ENCODE data around the gene ARSG. TPM values are rescaled to one million over a fixed set of nuclear protein-coding genes. Genes with fewer than 3 reads are reported as not detected.

ARSG gene
- total and polyA plus RNA-seq, 2 of the 4 experiments (the other 2 are of a cell fraction): 2.9 to 3.0 TPM

DNA sequence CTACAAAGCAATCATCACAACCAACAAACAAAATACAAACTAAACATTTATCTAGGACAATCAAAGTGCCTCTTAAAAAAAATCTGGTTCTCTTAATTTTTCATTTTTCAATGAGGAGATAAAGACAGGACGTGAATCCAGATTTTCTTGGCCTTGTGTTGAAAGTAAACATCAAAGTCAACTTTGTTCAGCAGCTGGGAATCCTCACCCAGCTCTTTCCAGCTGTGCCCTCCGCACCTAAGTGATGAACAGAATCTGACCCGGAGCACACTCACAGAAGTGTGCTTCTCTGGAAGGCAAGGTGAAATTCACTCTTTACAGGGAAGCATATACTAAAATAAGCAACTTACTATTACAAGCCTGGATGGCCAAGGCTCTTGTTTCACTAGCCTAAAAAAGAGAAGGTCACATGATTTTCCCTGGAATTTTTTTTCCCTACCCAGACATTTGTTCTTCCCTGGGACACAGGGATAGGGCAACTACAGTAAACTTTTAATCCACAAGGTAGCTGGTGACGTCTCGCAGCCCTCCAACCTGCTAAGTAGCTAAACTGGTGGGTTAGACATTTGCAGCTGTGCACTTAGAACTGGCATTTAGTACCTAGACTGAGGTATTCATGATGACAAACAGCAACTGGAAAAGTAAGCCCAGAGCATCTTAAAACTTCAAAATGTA is 162.8 kb downstream of the ARSG start:
- dilution Hi-C loops (cut with HindIII; ENCODE audit: low sequenced_read_pairs, unreplicated experiment): no loop called here
- H3K4me3 ChIP-seq (ENCODE audit: insufficient read depth, low read depth, low read length): no peak overlapping the region
- H3K79me1 ChIP-seq (ENCODE audit: low read depth in 1 of 2, low read length in 2 of 2): peaks cover 20 to 44% of the 10 kb centered on the region in 2 experiments; a peak in 3 of 4 replicates
- no peak overlapping the region for H2BK120ac ChIP-seq (ENCODE audit: low read depth, low read length)
- H3K23ac ChIP-seq (ENCODE audit: low read depth, low read length): peak overlapping the region; percentile 67; the same call in 1 of the 2 replicates
- no CpG with 5 or more reads among the region's 5 CpGs for WGBS, 2 experiments (ENCODE audit: extremely low coverage in 2 of 2, insufficient read length in 1 of 2)
- H3K4me1 ChIP-seq (ENCODE audit: control insufficient read depth, insufficient read depth, low read length): peaks cover 2% of the 10 kb centered on the region; the same call in 1 of the 2 replicates
- no peak for ATAC-seq (ENCODE audit: low read depth)
- POLR2A ChIA-PET (ENCODE audit: unreplicated experiment): no interaction called here
- H2BK20ac ChIP-seq (ENCODE audit: low read depth, low read length): no peak overlapping the region; the same call in 1 of the 2 replicates
- H3K9me1 ChIP-seq (ENCODE audit: insufficient read depth, low read length): 0 out of 2 replicates have a peak, but pooled peaks cover 3% of the 10 kb centered on the region
- H3K27me3 ChIP-seq (ENCODE audit: control insufficient read depth, insufficient read depth, low read length): no peaks in the 10 kb centered on the region
- H2AFZ ChIP-seq (replicated peaks; ENCODE audit: low read length, poor library complexity): no peak overlapping the region
- H3K27ac ChIP-seq (ENCODE audit: insufficient read depth, low read length): no peak overlapping the region
- no TSS peak for BruUV-seq (replicated peaks)
- no peak overlapping the region for H2BK15ac ChIP-seq (ENCODE audit: low read depth, low read length)
- H2AK5ac ChIP-seq (ENCODE audit: low read depth, low read length): no peak overlapping the region
- H2AK9ac ChIP-seq (replicated peaks; ENCODE audit: low read depth, low read length, poor library complexity): no peak overlapping the region
- no peak overlapping the region for H3K14ac ChIP-seq (replicated peaks; ENCODE audit: low read depth, low read length)
- H3K9ac ChIP-seq (ENCODE audit: low read depth, low read length): no peak overlapping the region
- intact Hi-C loops (cut with micrococcal nuclease): no loop called here
- H3K4ac ChIP-seq (ENCODE audit: low read depth, low read length): no peak overlapping the region
- DNase-seq: no peak
- peaks cover 22% of the 10 kb centered on the region for H3K36me3 ChIP-seq (ENCODE audit: control insufficient read depth, insufficient read depth, low read length)
- H3K4me2 ChIP-seq (ENCODE audit: low read depth, low read length): peak overlapping the region; percentile 45; the same call in 1 of the 2 replicates
- no peak overlapping the region for H2BK5ac ChIP-seq (ENCODE audit: low read depth, low read length, poor library complexity, severe bottlenecking)
- peaks cover 29% of the 10 kb centered on the region; the same call in 1 of the 2 replicates for H4K20me1 ChIP-seq (ENCODE audit: insufficient read depth, low read length)
- CTCF ChIA-PET: interaction anchor here (0.9 kb wide), 1 partner anchor 18 kb away, joined by 3 read pairs; no protein-coding TSS in a partner anchor
- H3K9me3 ChIP-seq (ENCODE audit: control insufficient read depth, insufficient read depth, low read length): no peaks in the 10 kb centered on the region
- in situ Hi-C loops (cut with MboI; ENCODE audit: low sequenced_read_pairs): loop anchor here (25.0 kb wide), 1 partner anchor 492 kb away; no protein-coding TSS in a partner anchor
- no peak overlapping the region for H4K8ac ChIP-seq (ENCODE audit: low read depth in 2 of 2, low read length in 2 of 2)
- no peak overlapping the region for H4K91ac ChIP-seq (ENCODE audit: insufficient read depth, low read depth, low read length)
- H4K5ac ChIP-seq (ENCODE audit: low read depth, low read length): no peak overlapping the region
- no peak overlapping the region for H3K56ac ChIP-seq (ENCODE audit: extremely low read depth, insufficient read depth, low read length)
- H3K18ac ChIP-seq (ENCODE audit: low read depth, low read length): no peak overlapping the region
- no peak for TF ChIP-seq NFE2L2 (IDR thresholded peaks at IDR 0.05; ENCODE audit: low read depth, low read length)
- TF ChIP-seq SMC3 (IDR thresholded peaks at IDR 0.05; ENCODE audit: low read depth, low read length): no peak
- TF ChIP-seq RCOR1 (IDR thresholded peaks at IDR 0.05; ENCODE audit: insufficient replicate concordance, low read length): no peak
- TF ChIP-seq RFX5 (IDR thresholded peaks at IDR 0.05; ENCODE audit: low read depth, low read length): no peak
- TF ChIP-seq, protein P1, sequence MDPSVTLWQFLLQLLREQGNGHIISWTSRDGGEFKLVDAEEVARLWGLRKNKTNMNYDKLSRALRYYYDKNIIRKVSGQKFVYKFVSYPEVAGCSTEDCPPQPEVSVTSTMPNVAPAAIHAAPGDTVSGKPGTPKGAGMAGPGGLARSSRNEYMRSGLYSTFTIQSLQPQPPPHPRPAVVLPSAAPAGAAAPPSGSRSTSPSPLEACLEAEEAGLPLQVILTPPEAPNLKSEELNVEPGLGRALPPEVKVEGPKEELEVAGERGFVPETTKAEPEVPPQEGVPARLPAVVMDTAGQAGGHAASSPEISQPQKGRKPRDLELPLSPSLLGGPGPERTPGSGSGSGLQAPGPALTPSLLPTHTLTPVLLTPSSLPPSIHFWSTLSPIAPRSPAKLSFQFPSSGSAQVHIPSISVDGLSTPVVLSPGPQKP (IDR thresholded peaks at IDR 0.05; ENCODE audit: borderline replicate concordance, low read depth, low read length): no peak
- TF ChIP-seq, protein P2, sequence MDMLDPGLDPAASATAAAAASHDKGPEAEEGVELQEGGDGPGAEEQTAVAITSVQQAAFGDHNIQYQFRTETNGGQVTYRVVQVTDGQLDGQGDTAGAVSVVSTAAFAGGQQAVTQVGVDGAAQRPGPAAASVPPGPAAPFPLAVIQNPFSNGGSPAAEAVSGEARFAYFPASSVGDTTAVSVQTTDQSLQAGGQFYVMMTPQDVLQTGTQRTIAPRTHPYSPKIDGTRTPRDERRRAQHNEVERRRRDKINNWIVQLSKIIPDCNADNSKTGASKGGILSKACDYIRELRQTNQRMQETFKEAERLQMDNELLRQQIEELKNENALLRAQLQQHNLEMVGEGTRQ (IDR thresholded peaks at IDR 0.05; ENCODE audit: low read depth, low read length): no peak
- no peak for TF ChIP-seq RAD21 (IDR thresholded peaks at IDR 0.05; ENCODE audit: low read length)
- TF ChIP-seq CHD1 (IDR thresholded peaks at IDR 0.05; ENCODE audit: low read depth, low read length): no peak
- TF ChIP-seq FOS (IDR thresholded peaks at IDR 0.05; ENCODE audit: low read depth, low read length): no peak
- no peak for TF ChIP-seq MAZ (IDR thresholded peaks at IDR 0.05; ENCODE audit: borderline replicate concordance, low read depth, low read length)
- no peak for TF ChIP-seq MAFK (IDR thresholded peaks at IDR 0.05; ENCODE audit: low read depth, low read length)

Measured in IMR-90 (cell line).